Sigmoid colon (tissue), 4 donors: ENCODE measurements around the gene TGM6.

Source experiments
- CTCF ChIP-seq, 4 experiments: fragments of 450-650 bp in 3 of 4; fragments of 200-600 bp in 1 of 4; IDR thresholded peaks; one replicate each; pipeline ENCODE4 v1.5.1; 2016 to 2019; ENCODE audit warnings: antibody characterized with exemption in 4 of 4, mild to moderate bottlenecking in 3 of 4, moderate library complexity in 2 of 4
- EP300 ChIP-seq, 4 donors: sonication (generic); formaldehyde crosslinking; IDR thresholded peaks; one replicate each; pipeline ENCODE4 v1.6.1; 2017; ENCODE audit warnings: antibody characterized with exemption in 4 of 4
- POLR2A ChIP-seq, 2 donors: fragments of 450-650 bp; IDR thresholded peaks; one replicate each; pipeline ENCODE4 v1.6.1; 2016; ENCODE audit warnings: antibody characterized with exemption in 2 of 2, mild to moderate bottlenecking in 2 of 2, moderate library complexity in 2 of 2
- POLR2AphosphoS5 ChIP-seq, 4 donors: sonication (generic); formaldehyde crosslinking; IDR thresholded peaks; one replicate each; pipeline ENCODE4 v1.6.1; 2017; ENCODE audit warnings: antibody characterized with exemption in 4 of 4

GRCh38 chr20:2340136-2340535 lies 40.6 kb upstream of the TGM6 start:
- TF ChIP-seq POLR2A (IDR thresholded peaks at IDR 0.05): no peak
- no peak for TF ChIP-seq CTCF (IDR thresholded peaks at IDR 0.05)
- TF ChIP-seq EP300 (IDR thresholded peaks at IDR 0.05): no peak
- TF ChIP-seq POLR2AphosphoS5 (IDR thresholded peaks at IDR 0.05): no peak
